ENCODE measurements around the gene NIP7. TPM values are rescaled to one million over a fixed set of nuclear protein-coding genes. Genes with fewer than 3 reads are reported as not detected.

The NIP7 gene
- total and polyA plus RNA-seq, 2 of the 4 experiments (the other 2 are of a cell fraction) = 14.0 to 28.3 TPM

DNA sequence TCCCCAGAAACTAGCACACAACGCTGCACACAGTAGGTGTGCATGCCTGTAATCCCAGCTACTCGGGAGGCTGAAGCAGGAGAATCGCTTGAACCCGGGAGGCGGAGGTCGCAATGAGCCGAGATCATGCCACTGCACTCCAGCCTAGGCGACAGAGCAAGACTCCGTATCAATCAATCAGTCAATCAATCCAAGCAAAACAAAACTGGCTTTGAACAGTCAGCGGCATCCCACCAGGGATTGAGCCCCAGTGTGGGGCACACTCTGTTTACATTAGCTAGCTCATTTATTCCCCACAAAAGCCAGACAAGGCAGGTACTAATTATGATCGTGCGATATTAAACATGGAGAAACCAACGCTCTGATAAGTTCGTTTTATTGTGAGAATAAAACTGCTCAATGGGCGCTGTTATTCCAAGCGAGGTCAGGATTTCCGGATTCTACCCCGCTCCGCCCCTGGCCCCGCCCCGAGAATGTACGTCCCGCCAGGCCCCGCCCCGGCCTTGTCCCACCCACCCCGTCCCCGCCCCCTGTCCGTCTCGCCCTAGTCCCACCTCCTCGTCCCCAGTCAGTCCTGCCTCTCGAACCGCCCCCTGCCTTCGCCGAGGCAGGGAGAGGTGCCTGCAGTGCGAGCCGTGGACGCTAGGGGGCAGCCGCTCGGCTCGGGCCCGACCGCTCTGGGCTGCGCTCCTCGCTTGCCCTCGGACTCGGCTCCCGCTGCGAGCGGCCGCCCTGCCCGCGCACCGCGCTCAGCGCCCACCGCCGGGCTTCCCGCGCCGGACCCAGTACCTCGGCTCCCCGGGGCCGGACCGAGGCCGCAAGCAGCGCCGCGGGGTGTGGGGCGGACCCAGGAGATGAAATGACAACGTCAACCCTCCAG, 28.7 kb upstream of the NIP7 start, which contains the start of gene VPS4A:
Gene VPS4A (plus strand): TSS at position 698 of the 880 bp plus-strand sequence. CDS start 162 bp downstream, at position 860.
- H3K56ac ChIP-seq (ENCODE audit: extremely low read depth, insufficient read depth, low read length) = peak within 1 kb of the TSS; percentile 58
- peaks cover 14 to 44% of the 10 kb centered on the region in 2 experiments for H3K79me1 ChIP-seq (ENCODE audit: low read depth in 1 of 2, low read length in 2 of 2)
- H3K23ac ChIP-seq (ENCODE audit: low read depth, low read length) = peak within 1 kb of the TSS; percentile 97
- H2AK9ac ChIP-seq (replicated peaks; ENCODE audit: low read depth, low read length, poor library complexity) = peak within 1 kb of the TSS; percentile 84
- WGBS, 2 experiments (ENCODE audit: extremely low coverage in 2 of 2, insufficient read length in 1 of 2) = 2% methylated on average over 37 of the region's 70 CpGs; no CpG with 5 or more reads in 1 of the 2 experiments
- peak within 1 kb of the TSS; percentile 84 for H2BK5ac ChIP-seq (ENCODE audit: low read depth, low read length, poor library complexity, severe bottlenecking)
- dilution Hi-C loops (cut with HindIII; ENCODE audit: low sequenced_read_pairs, unreplicated experiment) (no loop called here), in situ Hi-C loops (cut with MboI; ENCODE audit: low sequenced_read_pairs) (no loop called here), intact Hi-C loops (cut with micrococcal nuclease) (loop anchor here (1.0 kb wide), 1 partner anchor 161 kb away; no protein-coding TSS in a partner anchor)
- ChIA-PET CTCF (interaction anchor here (0.5 kb wide), 1 partner anchor 142 kb away, joined by 3 read pairs; no protein-coding TSS in a partner anchor), POLR2A (ENCODE audit: unreplicated experiment) (no interaction called here)
- H3K4me3 ChIP-seq (ENCODE audit: insufficient read depth, low read depth, low read length) = peak within 1 kb of the TSS; percentile 78
- peaks cover 30% of the 10 kb centered on the region for H4K20me1 ChIP-seq (ENCODE audit: insufficient read depth, low read length)
- H3K27ac ChIP-seq (ENCODE audit: insufficient read depth, low read length) = peak within 1 kb of the TSS; percentile 84
- H3K27me3 ChIP-seq (ENCODE audit: control insufficient read depth, insufficient read depth, low read length) = no peaks in the 10 kb centered on the region
- peak within 1 kb of the TSS; percentile 85 for H3K9ac ChIP-seq (ENCODE audit: low read depth, low read length)
- no peak within 1 kb of the TSS for H2BK120ac ChIP-seq (ENCODE audit: low read depth, low read length)
- H3K18ac ChIP-seq (ENCODE audit: low read depth, low read length) = peak within 1 kb of the TSS; percentile 78; the same call in 1 of the 2 replicates
- no TSS peak for BruUV-seq (replicated peaks)
- no peak within 1 kb of the TSS for H2BK20ac ChIP-seq (ENCODE audit: low read depth, low read length)
- peaks cover 6% of the 10 kb centered on the region; the same call in 1 of the 2 replicates for H3K9me1 ChIP-seq (ENCODE audit: insufficient read depth, low read length)
- H3K9me3 ChIP-seq (ENCODE audit: control insufficient read depth, insufficient read depth, low read length) = no peaks in the 10 kb centered on the region
- no peak within 1 kb of the TSS for H2BK15ac ChIP-seq (ENCODE audit: low read depth, low read length)
- H3K14ac ChIP-seq (replicated peaks; ENCODE audit: low read depth, low read length) = peak within 1 kb of the TSS; percentile 83
- peak within 1 kb of the TSS; percentile 97 to 98 for H4K8ac ChIP-seq (ENCODE audit: low read depth in 2 of 2, low read length in 2 of 2)
- H4K91ac ChIP-seq (ENCODE audit: insufficient read depth, low read depth, low read length) = peak within 1 kb of the TSS; percentile 66
- peak within 1 kb of the TSS; percentile 93 for H4K5ac ChIP-seq (ENCODE audit: low read depth, low read length)
- H2AFZ ChIP-seq (replicated peaks; ENCODE audit: low read length, poor library complexity) = peak within 1 kb of the TSS; percentile 96
- peak within 1 kb of the TSS; percentile 68 for H2AK5ac ChIP-seq (ENCODE audit: low read depth, low read length)
- peak; percentile 94 for DNase-seq
- H3K4ac ChIP-seq (ENCODE audit: low read depth, low read length) = peak within 1 kb of the TSS; percentile 80
- H3K36me3 ChIP-seq (ENCODE audit: control insufficient read depth, insufficient read depth, low read length) = peaks cover 16% of the 10 kb centered on the region
- H3K4me1 ChIP-seq (ENCODE audit: control insufficient read depth, insufficient read depth, low read length) = peaks cover 4% of the 10 kb centered on the region
- peak; percentile 99 for ATAC-seq (ENCODE audit: low read depth)
- peak within 1 kb of the TSS; percentile 98 for H3K4me2 ChIP-seq (ENCODE audit: low read depth, low read length)
- peak; percentile 54; the same call in 1 of the 2 replicates for TF ChIP-seq MAZ (IDR thresholded peaks at IDR 0.05; ENCODE audit: borderline replicate concordance, low read depth, low read length)
- no peak for TF ChIP-seq BHLHE40 (IDR thresholded peaks at IDR 0.05; ENCODE audit: low read depth, low read length)
- TF ChIP-seq RAD21 (IDR thresholded peaks at IDR 0.05; ENCODE audit: low read length) = peak; percentile 49
- no peak for TF ChIP-seq RCOR1 (IDR thresholded peaks at IDR 0.05; ENCODE audit: insufficient replicate concordance, low read length)
- TF ChIP-seq FOS (IDR thresholded peaks at IDR 0.05; ENCODE audit: low read depth, low read length) = no peak
- no peak for TF ChIP-seq MXI1 (IDR thresholded peaks at IDR 0.05; ENCODE audit: borderline replicate concordance, low read depth, low read length)
- TF ChIP-seq POLR2A (IDR thresholded peaks at IDR 0.05; ENCODE audit: low read depth, low read length) = peak; percentile 70
- TF ChIP-seq MAFK (IDR thresholded peaks at IDR 0.05; ENCODE audit: low read depth, low read length) = no peak
- no peak for TF ChIP-seq ELK1 (IDR thresholded peaks at IDR 0.05; ENCODE audit: borderline replicate concordance, low read depth, low read length)
- TF ChIP-seq RFX5 (IDR thresholded peaks at IDR 0.05; ENCODE audit: low read depth, low read length) = no peak
- TF ChIP-seq, protein P1, sequence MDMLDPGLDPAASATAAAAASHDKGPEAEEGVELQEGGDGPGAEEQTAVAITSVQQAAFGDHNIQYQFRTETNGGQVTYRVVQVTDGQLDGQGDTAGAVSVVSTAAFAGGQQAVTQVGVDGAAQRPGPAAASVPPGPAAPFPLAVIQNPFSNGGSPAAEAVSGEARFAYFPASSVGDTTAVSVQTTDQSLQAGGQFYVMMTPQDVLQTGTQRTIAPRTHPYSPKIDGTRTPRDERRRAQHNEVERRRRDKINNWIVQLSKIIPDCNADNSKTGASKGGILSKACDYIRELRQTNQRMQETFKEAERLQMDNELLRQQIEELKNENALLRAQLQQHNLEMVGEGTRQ (IDR thresholded peaks at IDR 0.05; ENCODE audit: low read depth, low read length) = no peak
- TF ChIP-seq NFE2L2 (IDR thresholded peaks at IDR 0.05; ENCODE audit: low read depth, low read length) = no peak
- TF ChIP-seq CTCF (conservative IDR thresholded peaks at IDR 0.05; ENCODE audit: low read depth, low read length) = peak; percentile 96

Measured in IMR-90 (cell line).